Measurements from ENCODE around the gene NDEL1.

GRCh38 chr17:8477715-8478441 lies 42.2 kb downstream of the NDEL1 start:
- TF ChIP-seq, protein P1, sequence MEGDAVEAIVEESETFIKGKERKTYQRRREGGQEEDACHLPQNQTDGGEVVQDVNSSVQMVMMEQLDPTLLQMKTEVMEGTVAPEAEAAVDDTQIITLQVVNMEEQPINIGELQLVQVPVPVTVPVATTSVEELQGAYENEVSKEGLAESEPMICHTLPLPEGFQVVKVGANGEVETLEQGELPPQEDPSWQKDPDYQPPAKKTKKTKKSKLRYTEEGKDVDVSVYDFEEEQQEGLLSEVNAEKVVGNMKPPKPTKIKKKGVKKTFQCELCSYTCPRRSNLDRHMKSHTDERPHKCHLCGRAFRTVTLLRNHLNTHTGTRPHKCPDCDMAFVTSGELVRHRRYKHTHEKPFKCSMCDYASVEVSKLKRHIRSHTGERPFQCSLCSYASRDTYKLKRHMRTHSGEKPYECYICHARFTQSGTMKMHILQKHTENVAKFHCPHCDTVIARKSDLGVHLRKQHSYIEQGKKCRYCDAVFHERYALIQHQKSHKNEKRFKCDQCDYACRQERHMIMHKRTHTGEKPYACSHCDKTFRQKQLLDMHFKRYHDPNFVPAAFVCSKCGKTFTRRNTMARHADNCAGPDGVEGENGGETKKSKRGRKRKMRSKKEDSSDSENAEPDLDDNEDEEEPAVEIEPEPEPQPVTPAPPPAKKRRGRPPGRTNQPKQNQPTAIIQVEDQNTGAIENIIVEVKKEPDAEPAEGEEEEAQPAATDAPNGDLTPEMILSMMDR (IDR thresholded peaks at IDR 0.05 in 2 of 3, conservative IDR thresholded peaks at IDR 0.05 in 1 of 3; ENCODE audit: borderline replicate concordance in 1 of 3, insufficient read depth in 1 of 3, low read depth in 2 of 3, low read length in 2 of 3) = no peak
- TF ChIP-seq EZH2phosphoT487 (IDR thresholded peaks at IDR 0.05; ENCODE audit: borderline replicate concordance) = no peak
- no peak for TF ChIP-seq EZH2 (IDR thresholded peaks at IDR 0.05)
- TF ChIP-seq SRF (IDR thresholded peaks at IDR 0.05; ENCODE audit: low read depth) = no peak
- TF ChIP-seq, protein P2, sequence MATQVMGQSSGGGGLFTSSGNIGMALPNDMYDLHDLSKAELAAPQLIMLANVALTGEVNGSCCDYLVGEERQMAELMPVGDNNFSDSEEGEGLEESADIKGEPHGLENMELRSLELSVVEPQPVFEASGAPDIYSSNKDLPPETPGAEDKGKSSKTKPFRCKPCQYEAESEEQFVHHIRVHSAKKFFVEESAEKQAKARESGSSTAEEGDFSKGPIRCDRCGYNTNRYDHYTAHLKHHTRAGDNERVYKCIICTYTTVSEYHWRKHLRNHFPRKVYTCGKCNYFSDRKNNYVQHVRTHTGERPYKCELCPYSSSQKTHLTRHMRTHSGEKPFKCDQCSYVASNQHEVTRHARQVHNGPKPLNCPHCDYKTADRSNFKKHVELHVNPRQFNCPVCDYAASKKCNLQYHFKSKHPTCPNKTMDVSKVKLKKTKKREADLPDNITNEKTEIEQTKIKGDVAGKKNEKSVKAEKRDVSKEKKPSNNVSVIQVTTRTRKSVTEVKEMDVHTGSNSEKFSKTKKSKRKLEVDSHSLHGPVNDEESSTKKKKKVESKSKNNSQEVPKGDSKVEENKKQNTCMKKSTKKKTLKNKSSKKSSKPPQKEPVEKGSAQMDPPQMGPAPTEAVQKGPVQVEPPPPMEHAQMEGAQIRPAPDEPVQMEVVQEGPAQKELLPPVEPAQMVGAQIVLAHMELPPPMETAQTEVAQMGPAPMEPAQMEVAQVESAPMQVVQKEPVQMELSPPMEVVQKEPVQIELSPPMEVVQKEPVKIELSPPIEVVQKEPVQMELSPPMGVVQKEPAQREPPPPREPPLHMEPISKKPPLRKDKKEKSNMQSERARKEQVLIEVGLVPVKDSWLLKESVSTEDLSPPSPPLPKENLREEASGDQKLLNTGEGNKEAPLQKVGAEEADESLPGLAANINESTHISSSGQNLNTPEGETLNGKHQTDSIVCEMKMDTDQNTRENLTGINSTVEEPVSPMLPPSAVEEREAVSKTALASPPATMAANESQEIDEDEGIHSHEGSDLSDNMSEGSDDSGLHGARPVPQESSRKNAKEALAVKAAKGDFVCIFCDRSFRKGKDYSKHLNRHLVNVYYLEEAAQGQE (IDR thresholded peaks at IDR 0.05; ENCODE audit: low read depth) = no peak
- TF ChIP-seq RAD21 (IDR thresholded peaks at IDR 0.05; ENCODE audit: low read depth) = no peak
- no peak for TF ChIP-seq TCF7L2 (IDR thresholded peaks at IDR 0.05; ENCODE audit: borderline replicate concordance, extremely low read depth, insufficient read depth, insufficient read length)
- TF ChIP-seq SIN3A (IDR thresholded peaks at IDR 0.05; ENCODE audit: low read depth) = no peak
- no peak for TF ChIP-seq YY1 (IDR thresholded peaks at IDR 0.05; ENCODE audit: extremely low read depth, insufficient replicate concordance, low read depth, low read length)
- TF ChIP-seq CEBPB (IDR thresholded peaks at IDR 0.05; ENCODE audit: low read depth) = no peak

Data from HCT116 (cell line).